ENCODE data around the gene DMD.

The DMD gene

DNA sequence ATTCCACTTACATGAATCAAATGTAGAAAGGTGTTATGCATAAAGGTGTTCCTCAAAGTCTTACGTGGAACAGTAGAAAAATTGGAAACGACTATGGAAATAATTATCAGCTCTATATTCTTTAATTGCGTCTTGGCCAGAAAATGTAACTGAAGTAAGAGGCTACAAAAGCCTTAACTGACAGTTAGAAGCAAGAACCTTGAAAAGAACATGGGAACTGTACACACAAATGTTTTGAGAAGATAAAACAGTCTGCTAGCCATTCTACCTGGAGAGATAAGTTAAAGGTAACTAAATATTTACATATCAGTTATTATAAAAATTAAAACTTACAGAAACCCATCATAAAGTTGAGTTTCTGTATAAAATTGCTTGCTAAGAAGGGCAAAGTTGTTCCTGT is 1967.5 kb downstream of the DMD start:
- FAIRE-seq, result no peak
- TF ChIP-seq POLR2A (IDR thresholded peaks at IDR 0.05; ENCODE audit: low read depth, low read length) (no peak), TAF1 (IDR thresholded peaks at IDR 0.05; ENCODE audit: borderline replicate concordance, low read depth, low read length) (no peak), POLR2AphosphoS5 (IDR thresholded peaks at IDR 0.05; ENCODE audit: low read depth, low read length) (no peak)
- no peak for DNase-seq (ENCODE audit: insufficient read length)

DNA sequence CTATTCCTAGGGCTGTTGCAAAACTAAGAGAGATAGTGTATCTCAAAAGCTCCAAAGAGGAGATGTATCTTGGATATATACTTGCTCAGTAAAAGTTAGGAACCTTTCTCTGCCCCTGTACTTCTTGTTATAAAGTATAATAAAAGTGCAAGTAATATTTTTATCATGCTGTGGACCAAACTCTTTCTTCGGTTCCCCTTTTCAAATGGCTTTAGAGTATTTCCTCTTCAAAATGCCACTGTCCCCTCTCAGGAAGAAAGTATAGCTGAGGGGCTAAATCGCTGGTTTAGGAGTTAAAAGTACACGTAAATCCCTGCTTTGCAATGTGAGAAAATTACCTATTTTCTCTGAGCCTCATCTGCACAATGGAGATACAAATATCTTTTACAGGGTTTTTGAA is 1970.4 kb downstream of the DMD start:
- DNase-seq (ENCODE audit: insufficient read length) (no peak), FAIRE-seq (no peak)
- no peak for TF ChIP-seq POLR2A (IDR thresholded peaks at IDR 0.05; ENCODE audit: low read depth, low read length)
- no peak for TF ChIP-seq POLR2AphosphoS5 (IDR thresholded peaks at IDR 0.05; ENCODE audit: low read depth, low read length)
- no peak for TF ChIP-seq TAF1 (IDR thresholded peaks at IDR 0.05; ENCODE audit: borderline replicate concordance, low read depth, low read length)

DNA sequence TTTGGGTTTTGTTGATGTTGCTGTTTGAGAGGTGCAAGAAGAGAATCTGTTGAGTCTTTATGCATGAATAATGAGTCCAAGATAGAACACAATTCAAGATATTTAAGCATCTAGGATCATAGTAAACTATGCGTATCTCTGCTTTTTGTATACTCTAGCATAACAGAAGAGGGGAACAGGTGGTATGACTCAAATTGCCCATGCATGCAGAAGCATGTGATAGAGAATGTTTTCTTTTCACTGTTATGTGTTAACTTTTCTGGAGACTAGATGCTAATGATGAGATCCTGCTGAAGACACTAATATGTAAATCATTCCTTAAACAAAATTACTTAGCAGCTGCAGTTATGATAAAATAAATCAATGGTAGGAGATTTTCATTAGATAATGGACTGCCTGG is 1974.2 kb downstream of the DMD start:
- DNase-seq (ENCODE audit: insufficient read length) (no peak), FAIRE-seq (no peak)
- TF ChIP-seq POLR2AphosphoS5 (IDR thresholded peaks at IDR 0.05; ENCODE audit: low read depth, low read length) (no peak), TAF1 (IDR thresholded peaks at IDR 0.05; ENCODE audit: borderline replicate concordance, low read depth, low read length) (no peak), POLR2A (IDR thresholded peaks at IDR 0.05; ENCODE audit: low read depth, low read length) (no peak)

DNA sequence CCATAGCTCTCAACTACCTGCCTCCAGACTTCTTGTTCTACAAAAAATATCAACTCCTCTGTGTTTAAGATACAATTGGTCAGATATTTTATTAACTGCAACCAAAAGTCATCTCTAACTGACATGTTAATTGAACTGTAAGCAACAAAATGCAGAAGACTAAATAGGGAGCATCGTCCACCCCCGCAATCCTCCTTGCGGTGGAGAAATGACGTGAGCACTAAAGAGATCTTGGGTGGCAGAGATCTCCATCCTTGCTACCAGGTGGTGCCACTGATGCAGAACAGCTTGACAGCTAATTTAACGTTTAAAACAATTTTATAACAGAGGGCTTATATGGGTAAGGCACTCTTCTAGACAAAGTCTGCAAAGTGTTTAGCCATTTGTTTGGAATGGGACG is 1975.1 kb downstream of the DMD start:
- FAIRE-seq (peak; percentile 9), DNase-seq (ENCODE audit: insufficient read length) (no peak)
- TF ChIP-seq POLR2A (IDR thresholded peaks at IDR 0.05; ENCODE audit: low read depth, low read length) (no peak), POLR2AphosphoS5 (IDR thresholded peaks at IDR 0.05; ENCODE audit: low read depth, low read length) (no peak), TAF1 (IDR thresholded peaks at IDR 0.05; ENCODE audit: borderline replicate concordance, low read depth, low read length) (no peak)

DNA sequence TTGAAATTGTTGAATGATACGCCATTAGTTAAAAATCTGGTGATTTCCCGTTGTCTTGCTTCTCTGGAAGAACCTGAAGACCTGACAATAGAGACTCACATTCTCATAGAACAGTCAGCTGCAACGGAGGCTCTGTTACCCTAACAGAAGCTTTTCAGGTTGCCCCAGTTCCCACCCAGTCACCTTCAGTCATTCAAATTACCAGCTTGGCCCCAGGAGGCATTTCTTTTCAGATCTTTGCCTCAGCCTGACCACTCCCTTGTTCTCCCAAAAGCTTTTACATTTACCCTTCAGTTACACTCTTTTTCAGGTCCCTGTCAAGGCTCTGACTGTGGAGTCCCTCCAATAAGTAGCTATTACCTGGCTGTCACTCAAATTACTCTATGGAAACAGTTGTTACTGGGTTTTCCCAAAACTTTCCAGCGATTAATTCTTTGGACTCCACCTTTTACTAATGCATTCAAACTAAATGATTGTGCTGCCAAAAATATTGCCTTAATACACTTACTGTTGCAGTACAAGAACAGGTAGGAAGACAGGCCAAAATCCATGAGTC is 1977.3 kb downstream of the DMD start:
- FAIRE-seq (no peak), DNase-seq (ENCODE audit: insufficient read length) (no peak)
- TF ChIP-seq POLR2AphosphoS5 (IDR thresholded peaks at IDR 0.05; ENCODE audit: low read depth, low read length) (no peak), TAF1 (IDR thresholded peaks at IDR 0.05; ENCODE audit: borderline replicate concordance, low read depth, low read length) (no peak), POLR2A (IDR thresholded peaks at IDR 0.05; ENCODE audit: low read depth, low read length) (no peak)

DNA sequence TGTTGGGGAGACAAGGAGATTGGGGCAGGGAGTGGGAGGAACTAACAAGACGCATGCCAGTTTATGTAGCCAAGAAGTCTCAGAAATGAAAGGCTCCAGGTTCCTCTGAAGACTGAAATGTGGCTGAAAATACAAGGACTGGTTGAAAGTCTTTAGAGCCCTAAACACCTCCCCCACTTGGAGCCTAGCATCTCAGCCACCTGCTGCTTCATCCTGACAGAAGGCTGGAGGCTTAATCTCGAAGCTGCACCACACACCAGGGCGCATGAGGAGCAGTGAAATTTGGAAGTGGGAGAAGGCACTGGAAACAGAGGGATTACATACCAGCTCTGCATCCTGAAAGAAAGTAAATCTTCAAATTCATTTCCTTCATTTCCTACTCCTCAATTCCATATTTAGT is 1978.8 kb downstream of the DMD start:
- FAIRE-seq (no peak), DNase-seq (ENCODE audit: insufficient read length) (no peak)
- TF ChIP-seq POLR2A (IDR thresholded peaks at IDR 0.05; ENCODE audit: low read depth, low read length) (no peak), POLR2AphosphoS5 (IDR thresholded peaks at IDR 0.05; ENCODE audit: low read depth, low read length) (no peak), TAF1 (IDR thresholded peaks at IDR 0.05; ENCODE audit: borderline replicate concordance, low read depth, low read length) (no peak)

DNA sequence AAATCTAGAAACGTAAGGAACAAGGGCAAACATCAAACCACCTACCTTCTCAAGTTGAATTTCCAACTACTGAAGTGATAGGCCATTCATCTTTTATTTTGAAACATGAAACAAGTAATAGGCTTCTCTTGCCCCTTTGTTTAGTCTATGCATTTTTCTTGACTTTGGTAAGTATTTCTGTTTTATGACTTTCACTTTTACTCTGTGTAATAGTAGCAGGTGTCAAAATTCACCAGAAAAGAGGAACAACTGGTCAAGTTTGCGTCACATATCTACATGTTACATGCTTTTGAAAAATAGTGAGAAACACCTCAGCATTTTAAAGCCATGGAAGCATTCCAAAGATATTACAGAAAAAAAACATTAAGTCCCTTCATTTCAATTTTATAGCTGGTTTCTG is 1982.4 kb downstream of the DMD start:
- FAIRE-seq, result no peak
- no peak for DNase-seq (ENCODE audit: insufficient read length)
- TF ChIP-seq TAF1 (IDR thresholded peaks at IDR 0.05; ENCODE audit: borderline replicate concordance, low read depth, low read length) (no peak), POLR2A (IDR thresholded peaks at IDR 0.05; ENCODE audit: low read depth, low read length) (no peak), POLR2AphosphoS5 (IDR thresholded peaks at IDR 0.05; ENCODE audit: low read depth, low read length) (no peak)

DNA sequence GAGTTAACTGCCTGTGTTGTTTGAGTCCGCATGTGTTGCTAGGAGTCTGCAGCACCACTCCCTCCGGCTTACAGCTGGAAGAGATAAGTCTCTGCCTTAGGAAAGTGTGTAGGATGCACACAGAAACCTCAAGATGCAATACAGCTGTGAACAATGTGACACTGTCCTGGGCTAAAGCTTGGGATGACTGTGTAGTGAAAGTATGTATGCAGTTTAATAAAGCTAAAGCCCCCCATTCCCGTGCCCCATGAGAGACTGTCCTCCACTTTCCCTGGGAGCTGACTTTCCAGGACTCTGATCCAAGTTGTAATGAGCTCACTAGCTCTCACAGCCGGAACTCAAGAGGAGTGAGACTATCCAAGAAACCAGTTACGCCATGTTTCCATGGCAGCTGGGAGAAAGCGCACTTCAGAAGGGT is 1982.9 kb downstream of the DMD start:
- FAIRE-seq, result no peak
- TF ChIP-seq POLR2A (IDR thresholded peaks at IDR 0.05; ENCODE audit: low read depth, low read length), result no peak
- no peak for TF ChIP-seq TAF1 (IDR thresholded peaks at IDR 0.05; ENCODE audit: borderline replicate concordance, low read depth, low read length)
- TF ChIP-seq POLR2AphosphoS5 (IDR thresholded peaks at IDR 0.05; ENCODE audit: low read depth, low read length), result no peak
- no peak for DNase-seq (ENCODE audit: insufficient read length)

DNA sequence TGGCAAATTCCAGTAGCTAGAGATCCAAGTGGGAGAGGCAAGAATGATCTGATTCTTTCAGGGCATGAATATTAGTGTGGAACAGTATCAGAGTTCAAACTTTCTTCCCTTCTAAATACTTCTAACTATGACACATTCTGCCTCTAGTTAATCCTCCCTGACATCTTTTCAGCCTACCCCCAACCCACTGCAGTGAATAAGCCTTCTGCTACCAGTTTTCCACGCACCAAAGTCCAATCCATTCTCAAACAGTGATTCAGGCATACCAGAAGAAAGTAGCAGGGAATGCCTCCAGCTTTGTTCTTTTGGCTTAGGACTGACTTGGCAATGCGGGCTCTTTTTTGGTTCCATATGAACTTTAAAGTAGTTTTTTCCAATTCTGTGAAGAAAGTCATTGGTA is 1984.1 kb downstream of the DMD start:
- FAIRE-seq (no peak), DNase-seq (ENCODE audit: insufficient read length) (no peak)
- no peak for TF ChIP-seq POLR2A (IDR thresholded peaks at IDR 0.05; ENCODE audit: low read depth, low read length)
- TF ChIP-seq TAF1 (IDR thresholded peaks at IDR 0.05; ENCODE audit: borderline replicate concordance, low read depth, low read length), result no peak
- no peak for TF ChIP-seq POLR2AphosphoS5 (IDR thresholded peaks at IDR 0.05; ENCODE audit: low read depth, low read length)

DNA sequence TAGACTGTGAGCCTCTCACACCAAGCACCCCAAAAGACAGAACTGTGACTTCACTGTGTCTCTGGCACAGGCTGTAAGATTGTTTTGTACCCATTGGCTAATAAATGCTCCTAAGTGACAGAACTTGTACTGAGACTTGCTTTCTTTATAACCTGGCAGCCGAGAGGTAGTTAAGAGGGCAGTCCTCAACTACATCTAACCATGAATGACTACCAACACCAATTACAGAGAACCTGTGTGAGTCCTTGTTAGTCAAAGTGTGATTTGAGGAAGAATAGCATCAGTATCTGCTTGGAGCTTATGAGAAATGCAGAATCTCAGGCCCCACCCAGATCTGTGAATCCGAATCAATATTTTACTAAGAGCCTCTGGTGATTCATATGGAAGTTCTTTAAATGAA is 1985.5 kb downstream of the DMD start:
- FAIRE-seq (no peak), DNase-seq (ENCODE audit: insufficient read length) (no peak)
- TF ChIP-seq POLR2A (IDR thresholded peaks at IDR 0.05; ENCODE audit: low read depth, low read length), result no peak
- TF ChIP-seq TAF1 (IDR thresholded peaks at IDR 0.05; ENCODE audit: borderline replicate concordance, low read depth, low read length), result no peak
- no peak for TF ChIP-seq POLR2AphosphoS5 (IDR thresholded peaks at IDR 0.05; ENCODE audit: low read depth, low read length)

DNA sequence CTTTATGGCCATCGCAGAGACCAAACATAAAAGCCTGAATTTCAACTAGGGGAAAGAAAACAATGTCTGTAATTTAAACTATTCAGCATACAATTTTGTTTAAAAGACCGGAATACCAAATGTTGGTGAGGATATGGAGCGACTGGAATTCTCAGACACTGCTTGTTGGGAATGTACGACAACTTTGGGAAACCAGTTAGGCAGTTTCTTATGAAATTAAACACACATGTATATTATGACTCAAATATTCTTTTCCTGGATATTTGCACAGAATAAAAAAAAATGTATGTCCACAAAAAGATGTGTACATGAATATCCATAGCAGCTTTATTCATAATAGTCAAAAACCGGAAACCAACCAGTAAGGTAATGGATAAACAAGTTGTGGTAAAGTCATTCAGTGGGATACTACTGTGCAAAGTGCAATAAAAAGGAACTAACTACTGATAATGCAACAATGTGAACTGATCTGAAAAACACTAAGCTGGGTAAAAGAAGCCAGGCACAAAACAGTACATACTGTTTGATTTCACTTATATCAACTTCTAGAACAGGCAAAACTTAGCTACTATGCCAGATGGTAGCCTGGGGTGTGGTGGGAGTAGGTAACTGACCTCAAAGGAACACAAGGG is 1986.9 kb downstream of the DMD start:
- FAIRE-seq, result no peak
- TF ChIP-seq POLR2AphosphoS5 (IDR thresholded peaks at IDR 0.05; ENCODE audit: low read depth, low read length) (no peak), POLR2A (IDR thresholded peaks at IDR 0.05; ENCODE audit: low read depth, low read length) (no peak), TAF1 (IDR thresholded peaks at IDR 0.05; ENCODE audit: borderline replicate concordance, low read depth, low read length) (no peak)
- DNase-seq (ENCODE audit: insufficient read length), result no peak

DNA sequence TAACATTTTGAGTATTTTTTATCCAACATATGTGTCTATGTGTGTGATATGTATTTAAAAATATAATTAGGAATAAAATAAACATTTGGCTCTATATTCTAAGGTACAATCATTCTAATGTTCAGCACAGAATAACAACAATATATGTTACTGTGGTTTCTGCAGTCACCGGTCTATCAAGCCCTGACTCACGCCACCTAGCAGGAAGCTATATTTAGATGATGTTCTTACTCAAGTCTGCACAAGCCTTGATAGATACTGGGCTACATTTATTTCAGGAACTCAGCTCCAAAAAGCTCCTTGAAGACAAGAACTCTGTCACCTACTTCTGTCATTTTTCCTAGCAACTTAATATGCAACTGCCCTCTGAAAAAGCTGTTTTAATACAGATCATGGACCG is 1987.5 kb downstream of the DMD start:
- TF ChIP-seq POLR2AphosphoS5 (IDR thresholded peaks at IDR 0.05; ENCODE audit: low read depth, low read length) (no peak), TAF1 (IDR thresholded peaks at IDR 0.05; ENCODE audit: borderline replicate concordance, low read depth, low read length) (no peak), POLR2A (IDR thresholded peaks at IDR 0.05; ENCODE audit: low read depth, low read length) (no peak)
- FAIRE-seq, result no peak
- no peak for DNase-seq (ENCODE audit: insufficient read length)
